ENCODE results near the gene HMGB1.

DNA sequence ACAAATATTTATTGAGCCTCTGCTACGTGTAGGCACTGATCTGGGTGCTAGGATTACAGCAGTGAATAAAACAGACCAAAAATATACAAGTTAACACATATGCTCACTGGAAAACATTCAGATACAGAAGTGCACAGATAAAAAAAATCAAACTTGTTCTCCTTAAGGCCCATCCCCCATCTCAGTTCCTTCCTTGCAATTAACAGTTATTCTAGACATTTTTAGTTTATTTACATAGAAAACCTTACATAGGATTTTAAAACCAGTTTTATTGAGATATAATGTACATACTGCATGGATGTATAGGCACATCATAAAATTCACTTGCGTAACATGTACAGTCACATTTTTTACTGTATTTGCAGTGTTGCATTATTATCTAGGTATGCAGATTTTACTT, 36.5 kb upstream of the HMGB1 start:
- TF ChIP-seq GLIS3 (CRISPR knock-in tag; IDR thresholded peaks at IDR 0.05) (no peak), ARNTL (CRISPR knock-in tag; IDR thresholded peaks at IDR 0.05; ENCODE audit: borderline replicate concordance, low read depth) (no peak), TOX (CRISPR knock-in tag; IDR thresholded peaks at IDR 0.05; ENCODE audit: borderline replicate concordance) (no peak), PPARA (CRISPR knock-in tag; IDR thresholded peaks at IDR 0.05; ENCODE audit: borderline replicate concordance) (no peak)
- TF ChIP-seq, protein P1, sequence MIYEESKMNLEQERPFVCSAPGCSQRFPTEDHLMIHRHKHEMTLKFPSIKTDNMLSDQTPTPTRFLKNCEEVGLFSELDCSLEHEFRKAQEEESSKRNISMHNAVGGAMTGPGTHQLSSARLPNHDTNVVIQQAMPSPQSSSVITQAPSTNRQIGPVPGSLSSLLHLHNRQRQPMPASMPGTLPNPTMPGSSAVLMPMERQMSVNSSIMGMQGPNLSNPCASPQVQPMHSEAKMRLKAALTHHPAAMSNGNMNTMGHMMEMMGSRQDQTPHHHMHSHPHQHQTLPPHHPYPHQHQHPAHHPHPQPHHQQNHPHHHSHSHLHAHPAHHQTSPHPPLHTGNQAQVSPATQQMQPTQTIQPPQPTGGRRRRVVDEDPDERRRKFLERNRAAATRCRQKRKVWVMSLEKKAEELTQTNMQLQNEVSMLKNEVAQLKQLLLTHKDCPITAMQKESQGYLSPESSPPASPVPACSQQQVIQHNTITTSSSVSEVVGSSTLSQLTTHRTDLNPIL (CRISPR knock-in tag; IDR thresholded peaks at IDR 0.05; ENCODE audit: low read depth), result no peak
- TF ChIP-seq, protein P2, sequence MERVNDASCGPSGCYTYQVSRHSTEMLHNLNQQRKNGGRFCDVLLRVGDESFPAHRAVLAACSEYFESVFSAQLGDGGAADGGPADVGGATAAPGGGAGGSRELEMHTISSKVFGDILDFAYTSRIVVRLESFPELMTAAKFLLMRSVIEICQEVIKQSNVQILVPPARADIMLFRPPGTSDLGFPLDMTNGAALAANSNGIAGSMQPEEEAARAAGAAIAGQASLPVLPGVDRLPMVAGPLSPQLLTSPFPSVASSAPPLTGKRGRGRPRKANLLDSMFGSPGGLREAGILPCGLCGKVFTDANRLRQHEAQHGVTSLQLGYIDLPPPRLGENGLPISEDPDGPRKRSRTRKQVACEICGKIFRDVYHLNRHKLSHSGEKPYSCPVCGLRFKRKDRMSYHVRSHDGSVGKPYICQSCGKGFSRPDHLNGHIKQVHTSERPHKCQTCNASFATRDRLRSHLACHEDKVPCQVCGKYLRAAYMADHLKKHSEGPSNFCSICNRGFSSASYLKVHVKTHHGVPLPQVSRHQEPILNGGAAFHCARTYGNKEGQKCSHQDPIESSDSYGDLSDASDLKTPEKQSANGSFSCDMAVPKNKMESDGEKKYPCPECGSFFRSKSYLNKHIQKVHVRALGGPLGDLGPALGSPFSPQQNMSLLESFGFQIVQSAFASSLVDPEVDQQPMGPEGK (CRISPR knock-in tag; IDR thresholded peaks at IDR 0.05; ENCODE audit: borderline replicate concordance), result no peak

All from SK-N-SH treated with all-trans-retinoic acid at 6 μM for 48 hours (cell line).